Endothelial cell of hepatic sinusoid (primary cell): ENCODE measurements around the gene CHCHD4.

Experiments
- in situ Hi-C: cut with HindIII; loops from 2 replicates; pipeline ENCODE4 v1.10.0; 2017; ENCODE audit warnings: low sequenced_read_pairs

The CHCHD4 gene

DNA sequence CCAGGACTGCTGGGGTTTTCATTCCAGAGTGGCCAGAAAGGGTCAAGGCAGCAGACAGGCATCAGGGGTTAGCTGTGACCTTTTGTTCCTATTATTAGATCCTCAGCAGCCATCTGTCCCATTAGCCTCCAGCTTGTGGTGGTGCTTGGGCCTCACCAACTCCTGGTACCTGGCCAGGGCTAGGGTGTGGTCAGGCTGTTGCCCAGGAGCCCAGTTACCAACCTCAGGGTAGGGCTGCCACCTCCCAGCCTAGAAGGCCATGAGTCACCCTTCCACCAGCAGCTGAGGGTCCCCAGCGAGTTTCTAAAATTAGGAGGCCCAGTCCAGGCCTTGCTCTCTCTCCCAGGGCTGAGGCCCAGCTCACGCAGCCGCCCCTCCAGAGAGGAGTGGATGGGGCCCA is 12.3 kb upstream of the CHCHD4 start:
- in situ Hi-C loops: no loop called here

DNA sequence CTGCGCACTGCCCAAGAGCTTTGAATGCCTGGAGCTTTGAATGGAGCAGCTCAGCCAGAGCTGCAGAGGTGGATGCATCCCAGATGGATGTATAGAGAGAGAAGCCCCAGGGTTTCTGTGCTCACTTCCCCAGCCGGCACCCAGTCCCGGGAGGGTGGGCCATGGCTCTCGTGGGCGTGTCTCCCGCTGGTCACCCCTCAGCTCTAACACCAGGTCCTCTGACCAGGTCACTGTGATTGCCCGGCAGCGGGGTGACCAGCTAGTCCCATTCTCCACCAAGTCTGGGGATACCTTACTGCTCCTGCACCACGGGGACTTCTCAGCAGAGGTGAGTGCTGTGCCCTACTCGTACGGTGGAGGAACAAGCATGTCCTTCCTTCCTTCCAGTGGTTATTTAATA is 10.9 kb upstream of the CHCHD4 start:
- in situ Hi-C loops: no loop called here

GRCh38 chr3:14134291-14134690 is 9.6 kb upstream of the CHCHD4 start:
- in situ Hi-C loops: loop anchor here (5.0 kb wide), 1 partner anchor 78 kb away; no protein-coding TSS in a partner anchor

GRCh38 chr3:14133876-14134275 is 9.2 kb upstream of the CHCHD4 start:
- in situ Hi-C loops: loop anchor here (5.0 kb wide), 1 partner anchor 78 kb away; no protein-coding TSS in a partner anchor

DNA sequence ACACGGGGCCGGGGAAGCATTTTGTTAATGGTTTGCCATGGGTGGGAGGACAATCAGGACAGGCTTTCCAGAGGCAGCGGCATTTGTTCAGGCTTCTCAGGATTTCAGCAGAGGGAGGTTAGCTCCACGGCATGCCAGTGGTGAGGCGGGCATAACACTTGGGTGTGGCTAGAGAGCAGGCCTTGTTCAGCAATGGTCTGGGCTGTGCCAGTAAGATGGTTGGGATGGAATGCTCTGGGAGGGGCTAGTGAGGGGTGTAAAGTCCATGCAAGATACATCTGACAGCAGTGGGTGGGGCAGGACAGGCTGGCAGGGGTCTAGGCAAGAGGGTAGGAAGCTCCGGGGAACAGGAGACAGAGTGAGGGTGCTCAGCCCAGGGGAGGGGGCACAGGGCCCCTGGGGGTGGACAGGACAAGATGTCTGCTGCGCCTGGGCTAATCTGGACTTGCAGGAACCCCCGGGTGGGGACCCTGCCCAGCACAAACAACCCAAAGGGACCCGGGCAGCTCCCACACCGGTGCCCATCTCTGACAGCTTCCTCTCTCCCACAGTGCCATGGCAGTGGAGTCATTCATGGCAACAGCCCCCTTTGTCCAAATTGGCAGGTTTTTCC is 8.6 kb upstream of the CHCHD4 start:
- in situ Hi-C loops: loop anchor here (5.0 kb wide), 1 partner anchor 79 kb away; no protein-coding TSS in a partner anchor

- in situ Hi-C loops: loop anchor here (5.0 kb wide), 1 partner anchor 80 kb away; no protein-coding TSS in a partner anchor
Observed at GRCh38 chr3:14132689-14133088, 8.0 kb upstream of the CHCHD4 start.

DNA sequence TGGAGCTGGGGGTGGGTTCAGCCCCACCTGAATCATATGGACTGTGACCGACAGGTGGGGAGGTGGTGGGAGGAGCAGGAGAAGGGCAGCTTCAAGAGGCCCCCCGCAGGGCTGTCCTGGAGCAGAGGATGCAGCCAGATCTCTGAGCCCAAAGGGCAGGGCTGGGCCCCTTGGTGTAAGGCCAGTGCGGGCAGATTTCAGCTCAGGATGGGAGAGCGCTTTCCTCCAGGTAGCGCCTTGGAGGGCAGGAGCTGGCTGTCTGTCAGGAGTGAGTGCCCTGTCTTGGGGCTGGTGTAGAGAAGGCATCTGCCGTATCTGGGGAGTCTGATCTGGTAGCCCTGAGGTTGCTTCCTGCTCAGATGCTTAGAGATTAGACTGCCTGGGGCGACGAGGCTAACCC is 7.5 kb upstream of the CHCHD4 start:
- in situ Hi-C loops: loop anchor here (5.0 kb wide), 1 partner anchor 80 kb away; no protein-coding TSS in a partner anchor

DNA sequence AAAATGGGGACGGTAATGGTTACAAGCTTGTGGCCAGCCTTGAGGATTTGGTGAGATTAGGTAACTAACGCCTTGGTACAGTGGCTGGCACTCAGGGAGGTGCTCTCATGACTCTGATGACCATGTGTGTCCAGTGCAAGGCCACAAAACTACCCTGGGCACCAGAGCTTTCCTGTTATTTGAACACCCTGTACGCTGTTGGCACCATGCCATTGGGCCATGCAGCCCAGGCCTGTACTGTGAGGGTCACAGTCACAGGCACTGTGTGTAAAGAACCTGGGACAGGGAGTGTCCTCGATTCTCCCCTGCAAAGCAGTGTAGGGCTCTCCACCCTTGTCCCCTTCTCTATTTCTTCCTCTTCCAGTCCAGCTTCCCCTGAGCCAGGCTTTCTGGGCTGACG is 6.5 kb upstream of the CHCHD4 start:
- in situ Hi-C loops: loop anchor here (5.0 kb wide), 1 partner anchor 81 kb away; no protein-coding TSS in a partner anchor

DNA sequence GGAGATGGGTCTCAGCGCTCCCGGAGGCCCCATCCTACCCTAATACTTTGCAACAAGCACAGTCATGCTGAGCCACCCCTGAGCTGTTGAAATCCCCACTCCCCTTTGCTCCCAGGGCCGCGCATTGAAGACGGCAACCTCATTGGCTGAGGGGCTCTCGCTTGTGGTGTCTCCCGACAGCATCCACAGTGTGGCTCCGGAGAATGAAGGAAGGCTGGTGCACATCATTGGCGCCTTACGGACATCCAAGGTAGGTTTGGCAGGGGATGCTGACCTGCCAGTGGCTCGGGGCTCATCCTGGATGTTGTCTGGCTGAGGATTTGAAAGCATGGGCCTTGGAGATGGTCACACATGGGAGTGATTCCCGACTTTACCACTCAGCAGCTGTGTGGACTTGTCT is 6.0 kb upstream of the CHCHD4 start:
- in situ Hi-C loops: loop anchor here (5.0 kb wide), 1 partner anchor 82 kb away; no protein-coding TSS in a partner anchor

DNA sequence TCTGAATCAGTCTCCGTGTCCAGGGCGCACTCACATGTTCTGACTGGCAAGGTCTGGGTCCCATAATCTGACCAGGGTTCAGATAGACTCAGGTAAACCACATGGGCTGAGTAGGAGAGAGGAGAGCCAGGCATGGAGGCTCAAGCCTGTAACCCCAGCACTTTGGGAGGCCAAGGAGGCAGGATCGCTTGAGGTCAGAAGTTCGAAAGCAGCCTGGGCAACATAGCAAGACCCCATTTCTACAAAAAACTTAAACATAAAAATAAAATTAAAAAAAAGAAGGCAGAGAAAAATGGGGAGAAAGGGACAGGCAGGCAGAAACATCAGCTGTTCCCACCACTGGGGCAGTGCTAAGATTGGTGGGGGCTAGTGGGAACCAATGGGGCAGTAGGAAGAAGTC is 5.6 kb upstream of the CHCHD4 start:
- in situ Hi-C loops: loop anchor here (5.0 kb wide), 1 partner anchor 82 kb away; no protein-coding TSS in a partner anchor

- in situ Hi-C loops: no loop called here
Observed at GRCh38 chr3:14129296-14129695, 4.6 kb upstream of the CHCHD4 start.

DNA sequence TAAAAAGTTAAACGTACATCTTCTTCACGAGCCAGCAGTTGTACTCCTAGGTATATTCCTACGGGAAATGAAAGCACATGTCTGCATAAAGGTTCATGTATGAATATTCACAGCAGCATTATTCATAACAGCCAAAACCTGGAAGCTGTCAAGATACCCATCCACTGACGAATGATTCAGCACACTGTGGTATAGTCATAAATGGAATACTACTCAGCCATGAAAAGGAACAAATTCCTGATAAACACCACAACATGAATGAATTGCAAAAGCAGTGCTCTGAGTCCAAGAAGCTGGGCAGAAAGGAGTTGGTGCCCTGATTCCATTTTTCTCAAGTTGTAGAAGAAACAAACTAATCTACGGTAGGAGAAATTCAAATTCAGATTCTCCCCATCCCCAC is 4.1 kb upstream of the CHCHD4 start:
- in situ Hi-C loops: no loop called here

DNA sequence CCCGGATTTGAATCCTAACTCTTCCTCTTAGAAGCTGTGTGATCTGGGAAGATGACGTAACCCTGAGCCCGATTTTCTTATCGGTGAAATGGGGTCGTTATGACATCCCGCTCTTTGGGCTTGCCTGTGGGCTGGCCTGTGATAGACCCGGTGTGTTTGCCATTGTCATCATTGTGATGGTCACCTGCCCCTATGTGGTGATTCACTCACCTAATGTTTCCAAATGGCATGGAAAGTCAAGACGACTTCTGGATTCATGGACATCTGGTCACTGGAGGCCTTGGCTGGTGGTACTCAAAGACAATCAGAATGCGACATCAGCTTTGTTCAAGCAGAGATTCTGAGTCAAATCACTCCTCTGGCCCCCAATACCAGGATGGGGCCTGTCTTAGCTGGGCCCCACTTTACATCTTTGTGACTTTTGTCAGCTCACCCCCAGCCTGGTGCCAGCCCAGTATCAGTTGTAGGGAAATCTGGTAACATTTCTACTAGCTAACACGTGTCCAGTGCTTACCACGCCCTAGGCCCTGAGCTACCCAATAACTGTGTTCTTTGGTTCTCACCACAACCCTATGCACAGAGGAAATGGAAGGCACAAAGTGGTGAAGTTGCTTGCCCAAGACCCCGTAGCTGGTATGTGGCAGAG is 3.0 kb upstream of the CHCHD4 start:
- in situ Hi-C loops: no loop called here

- in situ Hi-C loops: no loop called here
Observed at GRCh38 chr3:14126887-14127505, 2.3 kb upstream of the CHCHD4 start.

GRCh38 chr3:14126017-14126886 is 1.6 kb upstream of the CHCHD4 start:
- in situ Hi-C loops: no loop called here

GRCh38 chr3:14125193-14126016 is 735 bp upstream of the CHCHD4 start:
- in situ Hi-C loops: no loop called here

DNA sequence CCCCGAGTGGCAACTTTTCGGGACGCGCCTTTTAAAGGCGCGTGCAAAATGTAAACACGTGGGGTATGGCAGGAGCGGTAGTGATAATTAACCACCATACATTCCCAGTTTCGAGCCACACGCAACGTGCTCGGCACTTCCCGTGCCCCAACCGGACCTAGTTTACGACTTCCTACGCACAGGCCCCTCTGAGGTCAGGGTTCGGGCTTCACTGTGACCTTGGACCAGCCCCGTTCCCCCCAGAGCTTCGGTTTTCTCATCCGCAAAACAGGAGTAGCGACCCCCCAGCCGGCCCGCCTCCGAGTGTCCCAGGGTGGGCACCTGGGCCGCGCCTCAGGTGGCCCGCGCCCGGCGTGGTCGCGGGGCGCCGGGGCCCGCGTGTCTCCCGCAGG is 451 bp downstream of the CHCHD4 start:
- in situ Hi-C loops: no loop called here

DNA sequence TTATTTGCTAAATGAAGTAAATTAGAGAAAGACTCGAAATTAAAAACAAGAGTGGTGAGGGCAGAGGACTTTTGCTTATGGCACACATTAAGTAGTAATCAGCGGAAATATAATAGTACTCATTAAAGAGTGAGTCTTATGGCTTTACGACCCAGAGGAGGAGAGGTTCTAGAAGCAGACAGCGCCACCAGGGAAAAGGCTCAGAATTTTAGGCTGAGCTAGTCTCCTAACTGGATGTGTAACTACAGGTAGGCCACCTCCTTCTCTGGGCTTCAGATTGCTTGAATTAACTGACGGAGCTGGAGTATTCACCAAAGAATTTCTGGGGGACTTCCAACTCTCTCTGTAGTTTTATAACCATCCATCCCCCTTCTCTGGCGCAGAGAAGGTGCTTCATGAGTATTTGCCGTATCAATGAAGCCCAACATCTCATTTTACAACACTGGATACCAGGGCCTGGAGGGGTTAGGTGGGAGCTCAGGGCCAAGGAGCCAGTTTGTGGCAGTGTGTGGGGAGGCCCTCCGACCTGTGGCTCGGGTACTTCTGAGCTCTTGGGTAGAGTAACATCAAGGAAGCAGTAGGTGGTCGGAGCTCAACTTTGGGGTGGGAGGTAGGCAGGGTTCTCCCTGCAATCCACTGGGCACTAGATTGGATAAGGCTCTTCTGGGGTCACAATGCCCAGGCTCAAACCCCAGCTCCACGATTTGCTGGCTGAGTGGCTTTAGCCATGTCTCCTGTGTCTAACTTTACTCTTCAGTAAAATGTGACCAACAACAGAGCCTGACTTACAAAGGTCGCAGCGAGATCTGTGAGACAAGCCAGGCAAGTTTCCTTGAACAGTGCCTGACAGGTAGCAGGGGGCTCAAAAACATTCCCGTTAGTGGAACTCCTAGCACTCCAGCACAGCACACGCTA is 1.1 kb downstream of the CHCHD4 start:
- in situ Hi-C loops: no loop called here

DNA sequence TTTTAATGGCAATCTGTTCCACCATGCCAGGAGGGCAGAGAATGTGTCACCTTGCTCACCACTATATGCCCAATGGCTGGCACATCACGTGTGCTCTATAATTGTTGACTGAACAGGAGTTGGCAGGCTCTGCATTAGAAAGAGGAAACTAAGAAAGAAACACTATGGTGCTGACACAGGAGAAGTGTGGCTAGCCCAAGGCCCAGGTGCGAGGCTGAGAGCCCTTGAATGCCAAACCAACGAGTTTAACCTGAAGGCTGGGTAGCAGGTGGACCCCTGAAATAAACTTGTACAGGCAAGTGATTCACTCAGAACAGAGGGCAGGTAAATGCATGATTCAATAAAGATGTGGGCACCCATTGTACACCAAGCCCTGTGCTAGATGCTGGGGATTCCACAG is 2.4 kb downstream of the CHCHD4 start:
- in situ Hi-C loops: no loop called here
